Measurements from ENCODE around the gene ZNF740. TPM values are rescaled to one million over a fixed set of nuclear protein-coding genes. Genes with fewer than 3 reads are reported as not detected.

Gene ZNF740
- total and polyA plus RNA-seq, 2 of the 8 experiments (the other 6 are each of a cell fraction or from before 2014, with no cell fraction given) = 8.2 to 40.0 TPM

GRCh38 chr12:53173085-53173715 is 7.3 kb upstream of the ZNF740 start:
- Histone ChIP-seq H2BK20ac (ENCODE audit: low read length) (no peak overlapping the region), H2BK12ac (ENCODE audit: low read depth, low read length) (no peak overlapping the region), H3K9ac (replicated peaks in 1 of 4; ENCODE audit: extremely low read depth in 1 of 4, low read depth in 3 of 4, low read length in 3 of 4) (no peak overlapping the region), H3K79me2 (ENCODE audit: control insufficient read depth in 1 of 2, insufficient read depth in 2 of 2, low read length in 2 of 2) (no peaks in the 10 kb centered on the region), H3K4ac (replicated peaks; ENCODE audit: insufficient read length, low read depth, low read length) (no peak overlapping the region), H2AFZ (ENCODE audit: low read length) (no peak overlapping the region), H4K91ac (replicated peaks; ENCODE audit: insufficient read length, low read length) (no peak overlapping the region), H3K9me3 (ENCODE audit: insufficient read depth in 2 of 2, low read depth in 1 of 2, low read length in 1 of 2) (no peaks in the 10 kb centered on the region), H2BK5ac (ENCODE audit: low read depth, low read length) (no peak overlapping the region), H4K5ac (ENCODE audit: insufficient read length, low read depth, low read length) (no peak overlapping the region), H2BK15ac (ENCODE audit: low read length) (no peak overlapping the region), H3K4me3 (ENCODE audit: extremely low read depth in 1 of 4, insufficient read depth in 2 of 4, low read depth in 3 of 4, low read length in 4 of 4) (no peak overlapping the region), H3K79me1 (ENCODE audit: low read depth, low read length) (no peaks in the 10 kb centered on the region), H3K23ac (ENCODE audit: insufficient read length) (no peak overlapping the region), H3K36me3 (ENCODE audit: control insufficient read depth in 2 of 4, insufficient read depth in 4 of 4, low read length in 3 of 4) (no peaks in the 10 kb centered on the region), H2BK120ac (replicated peaks; ENCODE audit: low read depth, low read length) (no peak overlapping the region), H4K8ac (ENCODE audit: extremely low read depth, insufficient read depth, low read length) (no peak overlapping the region), H3K18ac (ENCODE audit: extremely low read depth, low read length) (no peak overlapping the region), H3K56ac (replicated peaks; ENCODE audit: insufficient read length, low read depth, low read length) (no peak overlapping the region), H3K27ac (ENCODE audit: low read depth, low read length) (no peak overlapping the region), H3K4me1 (replicated peaks in 1 of 4; ENCODE audit: control insufficient read depth in 3 of 4, insufficient read depth in 4 of 4, low read length in 3 of 4) (peaks cover 1 to 5% (median 4%) of the 10 kb centered on the region in 4 experiments; a peak in 4 of 7 replicates), H3K14ac (ENCODE audit: insufficient read length) (no peak overlapping the region), H3K4me2 (ENCODE audit: insufficient read depth in 1 of 2, low read depth in 2 of 2, low read length in 2 of 2) (no peak overlapping the region), H3K23me2 (ENCODE audit: low read depth, low read length) (no peaks in the 10 kb centered on the region), H2AK5ac (ENCODE audit: low read depth, low read length) (no peak overlapping the region), H3K27me3 (replicated peaks in 1 of 4; ENCODE audit: control insufficient read depth in 3 of 4, extremely low read depth in 1 of 4, insufficient read depth in 3 of 4, low read length in 3 of 4) (peaks cover 14 to 64% (median 48%) of the 10 kb centered on the region in 4 experiments), H4K20me1 (replicated peaks in 1 of 2; ENCODE audit: control insufficient read depth in 1 of 2, insufficient read depth in 2 of 2, low read length in 2 of 2) (peaks cover 4 to 10% of the 10 kb centered on the region in 2 experiments)
- WGBS, 2 experiments (ENCODE audit: extremely low coverage in 1 of 2, insufficient coverage in 1 of 2, insufficient read length in 1 of 2, insufficient replicate concordance in 2 of 2, low coverage in 1 of 2, low lambda C conversion rate in 2 of 2, missing lambda C conversion rate in 1 of 2) = 92% methylated on average over 10 of the region's 10 CpGs; no CpG with 5 or more reads in 1 of the 2 experiments
- no peak for TF ChIP-seq TEAD4 (IDR thresholded peaks at IDR 0.05; ENCODE audit: low read depth, low read length)
- TF ChIP-seq TAF7 (optimal IDR thresholded peaks at IDR 0.05; ENCODE audit: borderline replicate concordance, low read depth, low read length) = no peak
- TF ChIP-seq JUND (IDR thresholded peaks at IDR 0.05; ENCODE audit: low read length) = no peak
- TF ChIP-seq TAF1 (IDR thresholded peaks at IDR 0.05; ENCODE audit: low read depth, low read length) = no peak
- TF ChIP-seq SIX5 (IDR thresholded peaks at IDR 0.05; ENCODE audit: low read depth, low read length) = no peak
- TF ChIP-seq POLR2AphosphoS5 (IDR thresholded peaks at IDR 0.05; ENCODE audit: low read depth, low read length) = no peak
- TF ChIP-seq NRF1 (IDR thresholded peaks at IDR 0.05; ENCODE audit: low read depth, low read length) = no peak
- FAIRE-seq (no peak), DNase-seq (ENCODE audit: low read depth in 1 of 2, low spot score in 2 of 2) (no peak)
- CTCF ChIA-PET (ENCODE audit: partially characterized antibody) = interaction anchor here (0.6 to 6.2 kb wide), 13 partner anchors 12 to 771 kb away, joined by 3 to 80 read pairs (median 3); no protein-coding TSS in a partner anchor
- POLR2A ChIA-PET (ENCODE audit: partially characterized antibody) = interaction anchor here (0.6 to 1.9 kb wide), 3 partner anchors 37 to 94 kb away, joined by 3 to 5 read pairs (median 3); partner anchors contain the start of gene ESPL1
